Fibroblast of lung (primary cell): ENCODE measurements around the gene PCDHA9. TPM values are rescaled to one million over a fixed set of nuclear protein-coding genes. Genes with fewer than 3 reads are reported as not detected.

Experiments used
- DNase-seq, 2 donors: peaks; one replicate each; pipeline versions ENCODE4 v3.0.0 to v3.0.0-alpha.2; 2010; ENCODE audit warnings: low read depth in 2 of 2
- H2AFZ ChIP-seq: 2 replicates; pipeline ENCODE4 v1.5.1; 2012; ENCODE audit warnings: low read length, control low read depth, inconsistent platforms
- H3K27ac ChIP-seq: 2 replicates; pipeline ENCODE4 v1.5.1; 2011; ENCODE audit warnings: low read length, control low read depth; ENCODE audit not compliant: insufficient read depth
- H3K27me3 ChIP-seq: 2 replicates; pipeline ENCODE4 v1.5.1; 2011; ENCODE audit warnings: mild to moderate bottlenecking, low read length; ENCODE audit not compliant: control insufficient read depth, insufficient read depth
- H3K36me3 ChIP-seq: 2 replicates; pipeline ENCODE4 v1.5.1; 2011; ENCODE audit warnings: low read length; ENCODE audit not compliant: control insufficient read depth, insufficient read depth
- H3K4me1 ChIP-seq: 2 replicates; pipeline ENCODE4 v1.5.1; 2011; ENCODE audit warnings: low read length; ENCODE audit not compliant: control insufficient read depth, insufficient read depth; ENCODE audit errors: extremely low read depth
- H3K4me2 ChIP-seq: 2 replicates; pipeline ENCODE4 v1.5.1; 2011; ENCODE audit warnings: low read length, control low read depth; ENCODE audit not compliant: insufficient read depth; ENCODE audit errors: extremely low read depth
- H3K4me3 ChIP-seq, 4 experiments: fragments of 200-600 bp in 1 of 4; sonication (generic) in 1 of 4; replicated peaks in 1 of 4; 2 replicates each; pipeline ENCODE4 v1.5.1; 2011 to 2016; ENCODE audit warnings: low read length in 4 of 4, low read depth in 3 of 4, mild to moderate bottlenecking in 3 of 4, control low read depth in 2 of 4, inconsistent platforms in 1 of 4, mixed read lengths in 1 of 4; ENCODE audit not compliant: insufficient read depth in 1 of 4; ENCODE audit errors: control extremely low read depth in 1 of 4
- H3K79me2 ChIP-seq: 2 replicates; pipeline ENCODE4 v1.5.1; 2012; ENCODE audit warnings: mild to moderate bottlenecking, low read length, inconsistent platforms; ENCODE audit not compliant: control insufficient read depth, insufficient read depth
- H3K9ac ChIP-seq: 2 replicates; pipeline ENCODE4 v1.5.1; 2011; ENCODE audit warnings: mild to moderate bottlenecking, low read length, control low read depth; ENCODE audit not compliant: insufficient read depth
- H3K9me3 ChIP-seq: 2 replicates; pipeline ENCODE4 v1.5.1; 2012; ENCODE audit warnings: low read depth, low read length; ENCODE audit not compliant: control insufficient read depth, insufficient read depth
- H4K20me1 ChIP-seq: 2 replicates; pipeline ENCODE4 v1.5.1; 2011; ENCODE audit warnings: low read length; ENCODE audit not compliant: control insufficient read depth, insufficient read depth; ENCODE audit errors: extremely low read depth
- EZH2 ChIP-seq: IDR thresholded peaks from 2 replicates; pipeline ENCODE4 v1.5.1; 2012; ENCODE audit warnings: low read length, control low read depth, mild to moderate bottlenecking; ENCODE audit errors: missing control alignments
- polyA plus RNA-seq, 2 donors: library from polyadenylated mRNA; depleted of rRNA in 1 of 2; stranded (reverse) in 1 of 2; unstranded in 1 of 2; fragments of >200 nt; gene quantifications; 2 replicates each; pipeline ENCODE4 v1.2.1, GENCODE V29; 2011 to 2012; ENCODE audit warnings: missing spikeins in 1 of 2
- total RNA-seq: library from RNA; depleted of rRNA; stranded (reverse); fragments of >200 nt; gene quantifications from 2 replicates; pipeline ENCODE4 v1.2.1, GENCODE V29; 2014
- TF ChIP-seq, protein P1 (sequence below), 2 donors: IDR thresholded peaks in 1 of 2; conservative IDR thresholded peaks in 1 of 2; 1 replicate in 1 of 2; 2 replicates in 1 of 2; pipeline ENCODE4 v1.5.1; 2011 to 2012; ENCODE audit warnings: low read length in 2 of 2, control low read depth in 1 of 2, inconsistent platforms in 1 of 2, low read depth in 1 of 2, mild to moderate bottlenecking in 1 of 2

The PCDHA9 gene
- total and polyA plus RNA-seq, 2 donors (not counting 1 experiment from before 2014, with no cell fraction given) = 0.03 to 0.33 TPM

DNA sequence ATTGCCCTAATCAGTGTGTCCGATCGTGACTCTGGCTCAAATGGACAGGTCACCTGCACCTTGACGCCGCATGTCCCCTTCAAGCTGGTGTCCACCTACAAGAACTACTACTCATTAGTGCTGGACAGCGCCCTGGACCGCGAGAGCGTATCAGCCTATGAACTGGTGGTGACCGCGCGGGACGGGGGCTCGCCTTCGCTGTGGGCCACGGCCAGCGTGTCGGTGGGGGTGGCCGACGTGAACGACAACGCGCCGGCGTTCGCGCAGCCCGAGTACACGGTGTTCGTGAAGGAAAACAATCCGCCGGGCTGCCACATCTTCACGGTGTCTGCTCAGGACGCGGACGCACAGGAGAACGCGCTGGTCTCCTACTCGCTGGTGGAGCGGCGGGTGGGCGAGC is 35.2 kb downstream of the PCDHA9 start:
- no peaks in the 10 kb centered on the region for H3K9me3 ChIP-seq
- H3K4me1 ChIP-seq = no peaks in the 10 kb centered on the region
- no peak overlapping the region for H3K9ac ChIP-seq
- TF ChIP-seq, protein P1, sequence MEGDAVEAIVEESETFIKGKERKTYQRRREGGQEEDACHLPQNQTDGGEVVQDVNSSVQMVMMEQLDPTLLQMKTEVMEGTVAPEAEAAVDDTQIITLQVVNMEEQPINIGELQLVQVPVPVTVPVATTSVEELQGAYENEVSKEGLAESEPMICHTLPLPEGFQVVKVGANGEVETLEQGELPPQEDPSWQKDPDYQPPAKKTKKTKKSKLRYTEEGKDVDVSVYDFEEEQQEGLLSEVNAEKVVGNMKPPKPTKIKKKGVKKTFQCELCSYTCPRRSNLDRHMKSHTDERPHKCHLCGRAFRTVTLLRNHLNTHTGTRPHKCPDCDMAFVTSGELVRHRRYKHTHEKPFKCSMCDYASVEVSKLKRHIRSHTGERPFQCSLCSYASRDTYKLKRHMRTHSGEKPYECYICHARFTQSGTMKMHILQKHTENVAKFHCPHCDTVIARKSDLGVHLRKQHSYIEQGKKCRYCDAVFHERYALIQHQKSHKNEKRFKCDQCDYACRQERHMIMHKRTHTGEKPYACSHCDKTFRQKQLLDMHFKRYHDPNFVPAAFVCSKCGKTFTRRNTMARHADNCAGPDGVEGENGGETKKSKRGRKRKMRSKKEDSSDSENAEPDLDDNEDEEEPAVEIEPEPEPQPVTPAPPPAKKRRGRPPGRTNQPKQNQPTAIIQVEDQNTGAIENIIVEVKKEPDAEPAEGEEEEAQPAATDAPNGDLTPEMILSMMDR (conservative IDR thresholded peaks at IDR 0.05 in 1 of 2, IDR thresholded peaks at IDR 0.05 in 1 of 2; ENCODE audit: low read depth in 1 of 2, low read length in 2 of 2) = no peak
- TF ChIP-seq EZH2 = no peak
- no peaks in the 10 kb centered on the region for H4K20me1 ChIP-seq
- H3K27me3 ChIP-seq = no peaks in the 10 kb centered on the region
- no peak overlapping the region for H3K4me2 ChIP-seq
- H2AFZ ChIP-seq = no peak overlapping the region
- no peak for DNase-seq
- no peak overlapping the region for H3K27ac ChIP-seq
- H3K79me2 ChIP-seq = no peaks in the 10 kb centered on the region
- no peaks in the 10 kb centered on the region for H3K36me3 ChIP-seq
- no peak overlapping the region for H3K4me3 ChIP-seq

DNA sequence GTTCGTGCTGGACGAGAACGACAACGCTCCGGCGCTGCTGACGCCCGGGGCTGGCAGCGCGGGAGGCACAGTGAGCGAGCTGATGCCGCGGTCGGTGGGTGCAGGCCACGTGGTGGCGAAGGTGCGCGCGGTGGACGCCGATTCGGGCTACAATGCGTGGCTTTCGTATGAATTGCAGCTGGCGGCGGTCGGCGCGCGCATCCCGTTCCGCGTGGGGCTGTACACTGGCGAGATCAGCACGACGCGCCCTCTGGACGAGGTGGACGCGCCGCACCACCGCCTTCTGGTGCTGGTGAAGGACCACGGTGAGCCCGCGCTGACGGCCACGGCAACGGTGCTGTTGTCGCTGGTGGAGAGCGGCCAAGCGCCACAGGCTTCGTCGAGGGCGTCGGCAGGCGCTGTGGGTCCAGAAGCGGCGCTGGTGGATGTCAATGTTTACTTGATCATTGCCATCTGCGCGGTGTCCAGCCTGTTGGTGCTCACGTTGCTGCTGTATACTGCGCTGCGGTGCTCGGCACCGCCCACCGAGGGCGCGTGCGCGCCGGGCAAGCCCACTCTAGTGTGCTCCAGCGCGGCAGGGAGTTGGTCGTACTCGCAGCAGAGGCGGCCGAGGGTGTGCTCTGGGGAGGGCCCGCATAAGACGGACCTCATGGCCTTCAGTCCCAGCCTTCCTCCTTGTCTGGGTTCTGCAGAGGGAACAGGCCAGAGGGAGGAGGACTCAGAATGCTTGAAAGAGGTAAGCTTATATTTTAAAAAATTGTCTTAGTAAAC is 35.9 kb downstream of the PCDHA9 start:
- H4K20me1 ChIP-seq = no peaks in the 10 kb centered on the region
- no peak overlapping the region for H3K27ac ChIP-seq
- H3K27me3 ChIP-seq = no peaks in the 10 kb centered on the region
- H3K4me2 ChIP-seq = no peak overlapping the region
- DNase-seq = no peak
- H3K4me3 ChIP-seq = no peak overlapping the region
- H3K4me1 ChIP-seq = no peaks in the 10 kb centered on the region
- H3K9me3 ChIP-seq = no peaks in the 10 kb centered on the region
- H3K79me2 ChIP-seq = no peaks in the 10 kb centered on the region
- H2AFZ ChIP-seq = no peak overlapping the region
- H3K36me3 ChIP-seq = no peaks in the 10 kb centered on the region
- H3K9ac ChIP-seq = no peak overlapping the region
- TF ChIP-seq, protein P1 (conservative IDR thresholded peaks at IDR 0.05 in 1 of 2, IDR thresholded peaks at IDR 0.05 in 1 of 2; ENCODE audit: low read depth in 1 of 2, low read length in 2 of 2) = no peak
- TF ChIP-seq EZH2 = no peak

Other genes starting within 250 kb of the PCDHA9 start
- 4.1 and 10.9 TPM in 2 replicates for gene CD14, start 215.2 kb upstream of the PCDHA9 start, total RNA-seq
- 0.32 and 0.45 TPM in 2 replicates for gene CD14, start 215.2 kb upstream of the PCDHA9 start, polyA plus RNA-seq
- 13.6 and 18.0 TPM in 2 replicates for gene TMCO6, start 208.9 kb upstream of the PCDHA9 start, total RNA-seq
- 6.6 and 7.6 TPM in 2 replicates for gene TMCO6, start 208.9 kb upstream of the PCDHA9 start, polyA plus RNA-seq
- 39.8 and 64.9 TPM in 2 replicates for gene NDUFA2, start 200.8 kb upstream of the PCDHA9 start, total RNA-seq
- gene NDUFA2, start 200.8 kb upstream of the PCDHA9 start, polyA plus RNA-seq = 57.9 and 65.9 TPM in 2 replicates
- 96.6 and 96.9 TPM in 2 replicates for gene IK, start 200.6 kb upstream of the PCDHA9 start, total RNA-seq
- 155 and 170 TPM in 2 replicates for gene IK, start 200.6 kb upstream of the PCDHA9 start, polyA plus RNA-seq
- gene WDR55, start 183.5 kb upstream of the PCDHA9 start, total RNA-seq = 25.2 and 28.4 TPM in 2 replicates
- gene WDR55, start 183.5 kb upstream of the PCDHA9 start, polyA plus RNA-seq = 18.8 and 22.1 TPM in 2 replicates
- under 0.01 and 0.33 TPM in 2 replicates for gene DND1, start 174.8 kb upstream of the PCDHA9 start, total RNA-seq
- gene DND1, start 174.8 kb upstream of the PCDHA9 start, polyA plus RNA-seq = 0.15 and 0.21 TPM in 2 replicates
- 51.9 and 53.2 TPM in 2 replicates for gene HARS1, start 157.0 kb upstream of the PCDHA9 start, total RNA-seq
- gene HARS1, start 157.0 kb upstream of the PCDHA9 start, polyA plus RNA-seq = 85.8 and 110 TPM in 2 replicates
- 26.2 and 30.1 TPM in 2 replicates for gene HARS2, start 156.9 kb upstream of the PCDHA9 start, total RNA-seq
- 27.1 and 27.8 TPM in 2 replicates for gene HARS2, start 156.9 kb upstream of the PCDHA9 start, polyA plus RNA-seq
- gene ZMAT2, start 147.9 kb upstream of the PCDHA9 start, total RNA-seq = 69.4 and 77.0 TPM in 2 replicates
- 85.5 and 85.6 TPM in 2 replicates for gene ZMAT2, start 147.9 kb upstream of the PCDHA9 start, polyA plus RNA-seq
- under 0.01 TPM in 2 replicates for gene PCDHA1, start 62.2 kb upstream of the PCDHA9 start, total RNA-seq
- 0.05 and 0.12 TPM in 2 replicates for gene PCDHA1, start 62.2 kb upstream of the PCDHA9 start, polyA plus RNA-seq
- under 0.01 and 0.33 TPM in 2 replicates for gene PCDHA2, start 53.5 kb upstream of the PCDHA9 start, total RNA-seq
- 0.10 TPM in 1 of 2 replicates, not detected in the other for gene PCDHA2, start 53.5 kb upstream of the PCDHA9 start, polyA plus RNA-seq
- 0.26 and 1.2 TPM in 2 replicates for gene PCDHA3, start 47.3 kb upstream of the PCDHA9 start, total RNA-seq
- 0.07 and 0.89 TPM in 2 replicates for gene PCDHA3, start 47.3 kb upstream of the PCDHA9 start, polyA plus RNA-seq
- gene PCDHA4, start 41.3 kb upstream of the PCDHA9 start, total RNA-seq = 0.51 and 1.2 TPM in 2 replicates
- 0.05 and 0.42 TPM in 2 replicates for gene PCDHA4, start 41.3 kb upstream of the PCDHA9 start, polyA plus RNA-seq
- gene PCDHA5, start 26.8 kb upstream of the PCDHA9 start, total RNA-seq = 0.33 TPM in 1 of 2 replicates, not detected in the other
- gene PCDHA5, start 26.8 kb upstream of the PCDHA9 start, polyA plus RNA-seq = 0.01 and 0.24 TPM in 2 replicates
- 0.51 and 3.6 TPM in 2 replicates for gene PCDHA6, start 20.4 kb upstream of the PCDHA9 start, total RNA-seq
- 0.11 and 2.8 TPM in 2 replicates for gene PCDHA6, start 20.4 kb upstream of the PCDHA9 start, polyA plus RNA-seq
- 0.26 and 2.1 TPM in 2 replicates for gene PCDHA7, start 14.1 kb upstream of the PCDHA9 start, total RNA-seq
- gene PCDHA7, start 14.1 kb upstream of the PCDHA9 start, polyA plus RNA-seq = 0.10 and 2.5 TPM in 2 replicates
- under 0.01 and 0.33 TPM in 2 replicates for gene PCDHA8, start 7.2 kb upstream of the PCDHA9 start, total RNA-seq
- gene PCDHA8, start 7.2 kb upstream of the PCDHA9 start, polyA plus RNA-seq = 0.01 and 0.33 TPM in 2 replicates
- gene PCDHA10, start 7.5 kb downstream of the PCDHA9 start, total RNA-seq = 0.26 and 0.66 TPM in 2 replicates
- gene PCDHA10, start 7.5 kb downstream of the PCDHA9 start, polyA plus RNA-seq = 0.09 and 2.0 TPM in 2 replicates
- gene PCDHA11, start 20.6 kb downstream of the PCDHA9 start, total RNA-seq = 0.51 and 0.66 TPM in 2 replicates
- gene PCDHA11, start 20.6 kb downstream of the PCDHA9 start, polyA plus RNA-seq = 0.15 TPM in 1 of 2 replicates, not detected in the other
- gene PCDHA12, start 26.9 kb downstream of the PCDHA9 start, total RNA-seq = 0.26 and 0.50 TPM in 2 replicates
- not detected in 2 replicates for gene PCDHA12, start 26.9 kb downstream of the PCDHA9 start, polyA plus RNA-seq
- under 0.01 and 0.33 TPM in 2 replicates for gene PCDHA13, start 33.7 kb downstream of the PCDHA9 start, total RNA-seq
- 0.02 TPM in 1 of 2 replicates, not detected in the other for gene PCDHA13, start 33.7 kb downstream of the PCDHA9 start, polyA plus RNA-seq
- 0.51 and 0.66 TPM in 2 replicates for gene PCDHAC1, start 77.9 kb downstream of the PCDHA9 start, total RNA-seq
- 0.01 and 0.14 TPM in 2 replicates for gene PCDHAC1, start 77.9 kb downstream of the PCDHA9 start, polyA plus RNA-seq
- 1.7 and 2.6 TPM in 2 replicates for gene PCDHAC2, start 118.1 kb downstream of the PCDHA9 start, total RNA-seq
- gene PCDHAC2, start 118.1 kb downstream of the PCDHA9 start, polyA plus RNA-seq = 0.03 and 0.48 TPM in 2 replicates
- gene PCDHB1, start 203.0 kb downstream of the PCDHA9 start, total RNA-seq = not detected in 2 replicates
- gene PCDHB1, start 203.0 kb downstream of the PCDHA9 start, polyA plus RNA-seq = not detected in 2 replicates
- 1.8 and 4.6 TPM in 2 replicates for gene PCDHB2, start 246.2 kb downstream of the PCDHA9 start, total RNA-seq
- gene PCDHB2, start 246.2 kb downstream of the PCDHA9 start, polyA plus RNA-seq = 0.91 and 3.1 TPM in 2 replicates